Vagina (tissue), 2 donors: ENCODE data around the gene ZBTB2. TPM values are rescaled to one million over a fixed set of nuclear protein-coding genes. Genes with fewer than 3 reads are reported as not detected.
A peak's percentile ranks its signal among the peaks of the same experiment; 100 is the strongest.

Experiments used
- DNase-seq, 2 donors: peaks; one replicate each; pipeline ENCODE4 v3.0.0-alpha.2; 2017; ENCODE audit errors: extremely low spot score in 2 of 2
- H3K27ac ChIP-seq: fragments of 200-600 bp; sonication (generic); one replicate; pipeline ENCODE4 v1.5.1; 2019
- H3K27me3 ChIP-seq: fragments of 200-600 bp; sonication (generic); one replicate; pipeline ENCODE4 v1.5.1; 2019
- H3K36me3 ChIP-seq, 2 donors: fragments of 200-600 bp; sonication (generic); one replicate each; pipeline ENCODE4 v1.5.1; 2017 to 2019
- H3K4me1 ChIP-seq: fragments of 200-600 bp; sonication (generic); one replicate; pipeline ENCODE4 v1.5.1; 2019
- H3K4me3 ChIP-seq, 2 donors: fragments of 200-600 bp; sonication (generic); 1 replicate in 1 of 2; 2 replicates in 1 of 2; pipeline ENCODE4 v1.5.1; 2016 to 2019
- H3K9me3 ChIP-seq: fragments of 200-600 bp; sonication (generic); one replicate; pipeline ENCODE4 v1.5.1; 2019
- CTCF ChIP-seq, 3 experiments: fragments of 450-650 bp in 2 of 3; fragments of 200-600 bp in 1 of 3; sonication (generic) in 1 of 3; IDR thresholded peaks; one replicate each; pipeline ENCODE4 v1.5.1; 2017 to 2019; ENCODE audit warnings: antibody characterized with exemption in 3 of 3, mild to moderate bottlenecking in 2 of 3, moderate library complexity in 2 of 3
- POLR2A ChIP-seq, 2 donors: fragments of 450-650 bp; IDR thresholded peaks; one replicate each; pipeline ENCODE4 v1.6.1; 2017; ENCODE audit warnings: antibody characterized with exemption in 2 of 2, mild to moderate bottlenecking in 2 of 2, moderate library complexity in 2 of 2
- POLR2AphosphoS5 ChIP-seq, 2 donors: sonication (generic); formaldehyde crosslinking; IDR thresholded peaks; one replicate each; pipeline ENCODE4 v1.9.0; 2017; ENCODE audit warnings: antibody characterized with exemption in 2 of 2, mild to moderate bottlenecking in 2 of 2, low read depth in 1 of 2; ENCODE audit not compliant: insufficient read depth in 1 of 2
- intact Hi-C: fragments of 100-400 bp; cut with DNase I; formaldehyde crosslinking; loops from one replicate; pipeline ENCODE4 v1.15.1; 2023
- total RNA-seq: library from RNA; depleted of rRNA; stranded (reverse); fragments of >200 nt; gene quantifications from one replicate; pipeline ENCODE4 v1.2.3, GENCODE V29; 2016

Gene ZBTB2
- total RNA-seq, 1 donor from 2014 or later = 15.0 TPM

DNA sequence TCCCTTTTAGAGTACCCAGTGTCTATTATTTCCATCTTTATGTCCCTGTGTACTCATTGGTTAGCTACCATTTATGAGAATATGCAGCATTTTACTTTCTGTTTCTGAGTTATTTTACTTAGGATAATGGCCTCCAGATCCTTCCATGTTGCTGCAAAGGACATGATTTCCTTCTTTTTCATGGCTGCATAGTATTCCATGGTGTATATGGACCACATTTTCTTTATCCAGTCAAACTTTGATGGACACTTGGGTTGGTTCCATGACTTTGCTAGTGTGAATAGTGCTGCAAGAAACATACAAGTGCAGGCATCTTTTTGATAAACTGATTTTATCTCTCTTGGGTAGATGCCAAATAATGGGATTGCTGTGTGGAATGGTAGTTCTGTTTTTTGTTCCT, 55.4 kb downstream of the ZBTB2 start:
- no peak overlapping the region for H3K27ac ChIP-seq
- no peaks in the 10 kb centered on the region for H3K9me3 ChIP-seq
- H3K4me1 ChIP-seq = no peaks in the 10 kb centered on the region
- intact Hi-C loops = loop anchor here (5.0 kb wide), 1 partner anchor 439 kb away; no protein-coding TSS in a partner anchor
- no peaks in the 10 kb centered on the region for H3K36me3 ChIP-seq
- no peak for DNase-seq
- H3K4me3 ChIP-seq = no peak overlapping the region
- TF ChIP-seq POLR2AphosphoS5 (IDR thresholded peaks at IDR 0.05; ENCODE audit: insufficient read depth in 1 of 2, low read depth in 1 of 2) (no peak), CTCF (IDR thresholded peaks at IDR 0.05) (no peak), POLR2A (IDR thresholded peaks at IDR 0.05) (no peak)
- no peaks in the 10 kb centered on the region for H3K27me3 ChIP-seq

GRCh38 chr6:151330130-151330696, 61.1 kb downstream of the ZBTB2 start:
- no peak overlapping the region for H3K4me3 ChIP-seq
- H3K27me3 ChIP-seq = no peaks in the 10 kb centered on the region
- no peak overlapping the region for H3K27ac ChIP-seq
- H3K4me1 ChIP-seq = peaks cover 6% of the 10 kb centered on the region
- TF ChIP-seq CTCF (IDR thresholded peaks at IDR 0.05) = no peak
- TF ChIP-seq POLR2A (IDR thresholded peaks at IDR 0.05) = no peak
- TF ChIP-seq POLR2AphosphoS5 (IDR thresholded peaks at IDR 0.05; ENCODE audit: insufficient read depth in 1 of 2, low read depth in 1 of 2) = no peak
- H3K36me3 ChIP-seq = no peaks in the 10 kb centered on the region
- intact Hi-C loops = no loop called here
- DNase-seq = no peak
- no peaks in the 10 kb centered on the region for H3K9me3 ChIP-seq

DNA sequence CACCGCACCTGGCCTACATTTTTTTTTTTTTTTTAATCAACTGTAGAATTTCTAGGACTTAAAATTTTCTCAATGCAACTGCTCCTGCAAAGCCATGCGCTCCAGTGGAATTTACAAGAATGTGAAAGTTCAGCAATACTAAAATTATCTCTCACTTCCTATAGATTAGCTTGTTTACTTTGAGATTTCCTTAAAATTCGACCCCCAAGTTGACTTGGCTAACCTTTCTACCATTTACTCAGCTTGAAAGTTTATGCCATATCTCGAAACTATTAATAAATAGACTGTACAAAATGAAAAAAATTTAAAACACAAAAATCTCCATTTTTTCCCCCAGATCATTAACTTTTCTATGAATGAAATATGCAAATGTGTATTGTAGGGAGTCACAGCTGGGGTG, 64.3 kb downstream of the ZBTB2 start:
- Histone ChIP-seq H3K4me3 (no peak overlapping the region), H3K9me3 (no peaks in the 10 kb centered on the region), H3K27me3 (no peaks in the 10 kb centered on the region), H3K4me1 (peaks cover 20% of the 10 kb centered on the region), H3K27ac (no peak overlapping the region), H3K36me3 (no peaks in the 10 kb centered on the region)
- no peak for DNase-seq
- intact Hi-C loops = loop anchor here (5.0 kb wide), 1 partner anchor 85 kb away; no protein-coding TSS in a partner anchor
- no peak for TF ChIP-seq POLR2A (IDR thresholded peaks at IDR 0.05)
- TF ChIP-seq POLR2AphosphoS5 (IDR thresholded peaks at IDR 0.05; ENCODE audit: insufficient read depth in 1 of 2, low read depth in 1 of 2) = no peak
- TF ChIP-seq CTCF (IDR thresholded peaks at IDR 0.05) = no peak

DNA sequence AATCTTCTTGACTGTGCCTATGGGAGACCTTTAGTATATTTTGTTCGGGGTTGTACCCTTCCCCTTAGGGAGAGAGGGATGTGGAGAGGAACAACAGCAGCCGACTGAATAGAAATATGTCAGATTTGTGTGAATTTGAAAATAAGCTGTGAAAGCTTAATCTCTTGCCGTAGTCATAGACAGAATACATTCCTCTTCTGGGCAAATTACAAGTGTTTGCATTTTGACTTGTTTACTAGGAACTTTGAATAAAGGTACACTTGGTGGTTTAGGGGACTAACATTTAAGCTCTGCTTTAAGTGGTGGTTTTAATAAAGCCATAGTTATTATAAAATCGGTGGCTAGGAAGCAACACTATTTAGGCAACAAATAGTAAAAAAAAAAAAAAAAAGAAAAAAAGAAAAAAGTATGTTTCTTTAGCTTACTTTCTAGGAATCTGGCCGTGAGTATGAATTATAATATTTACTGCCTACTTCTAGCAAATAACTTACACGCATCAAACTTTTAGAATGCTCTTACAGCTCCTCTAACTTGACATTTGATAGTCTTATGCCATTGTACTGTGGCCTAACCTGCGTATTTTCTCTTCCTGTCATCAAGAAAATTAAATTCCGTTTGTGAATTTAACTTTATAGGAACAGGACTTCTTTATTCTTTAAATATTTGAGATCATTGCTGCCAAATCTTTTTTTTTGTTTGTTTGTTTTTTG, 65.1 kb downstream of the ZBTB2 start:
- no peaks in the 10 kb centered on the region for H3K9me3 ChIP-seq
- no peaks in the 10 kb centered on the region for H3K27me3 ChIP-seq
- peak overlapping the region; percentile 47 to 64 for H3K4me3 ChIP-seq
- intact Hi-C loops = loop anchor here (5.0 kb wide), 1 partner anchor 84 kb away; no protein-coding TSS in a partner anchor
- no peaks in the 10 kb centered on the region for H3K36me3 ChIP-seq
- TF ChIP-seq POLR2A (IDR thresholded peaks at IDR 0.05) = no peak
- TF ChIP-seq POLR2AphosphoS5 (IDR thresholded peaks at IDR 0.05; ENCODE audit: insufficient read depth in 1 of 2, low read depth in 1 of 2) = no peak
- no peak for TF ChIP-seq CTCF (IDR thresholded peaks at IDR 0.05)
- DNase-seq = no peak
- peak overlapping the region; percentile 64 for H3K27ac ChIP-seq
- peaks cover 20% of the 10 kb centered on the region for H3K4me1 ChIP-seq
